PC-3 (cell line): ENCODE measurements around the gene ITGB1BP1. TPM values are rescaled to one million over a fixed set of nuclear protein-coding genes. Genes with fewer than 3 reads are reported as not detected.

Source experiments
- ATAC-seq: fragments of 200-7000 bp; cut with Tn5 transposase; 2 replicates; pipeline ENCODE4 v1.9.1; 2020; ENCODE audit warnings: mild to moderate bottlenecking, moderate library complexity
- BruUV-seq: library from RNA; stranded (reverse); fragments of 400-500 nt; replicated peaks from 2 replicates; lab custom pipeline; 2021; lab: Mats Ljungman, UMichigan
- CTCF ChIA-PET: fragments of 300-600 bp; sonication (Branson Sonifier 250); formaldehyde crosslinking; loops from one replicate; lab custom pipeline; 2022; ENCODE audit warnings: antibody characterized with exemption; lab: Charles Lee
- POLR2A ChIA-PET: fragments of 300-600 bp; sonication (Branson Sonifier 250); formaldehyde crosslinking; loops from one replicate; lab custom pipeline; 2022; ENCODE audit warnings: antibody characterized with exemption; ENCODE audit not compliant: unreplicated experiment; lab: Charles Lee
- DNase-seq: peaks from one replicate; pipeline ENCODE4 v3.0.0-alpha.2; 2015
- H2AFZ ChIP-seq: fragments of 300-600 bp; sonication (generic); 2 replicates; pipeline ENCODE4 v1.6.0; 2016; ENCODE audit warnings: antibody characterized with exemption, low read length
- H3F3A ChIP-seq: fragments of 300-600 bp; sonication (generic); one replicate; pipeline ENCODE4 v1.6.0; 2017; ENCODE audit warnings: antibody characterized with exemption, low read length, control low read depth, mild to moderate bottlenecking; ENCODE audit not compliant: unreplicated experiment
- H3K27ac ChIP-seq: fragments of 300-600 bp; sonication (generic); 2 replicates; pipeline ENCODE4 v1.5.1; 2016; ENCODE audit warnings: mild to moderate bottlenecking, low read length
- H3K27me3 ChIP-seq: fragments of 300-600 bp; sonication (generic); 2 replicates; pipeline ENCODE4 v1.6.1; 2016; ENCODE audit warnings: low read length, mixed read lengths
- H3K36me3 ChIP-seq: fragments of 300-600 bp; sonication (generic); 2 replicates; pipeline ENCODE4 v1.6.1; 2016; ENCODE audit warnings: low read depth, mixed run types, low read length, mixed read lengths
- H3K4me1 ChIP-seq: fragments of 300-600 bp; sonication (generic); 2 replicates; pipeline ENCODE4 v1.5.1; 2016; ENCODE audit warnings: low read length; ENCODE audit not compliant: insufficient read depth
- H3K4me2 ChIP-seq: fragments of 300-600 bp; sonication (generic); 2 replicates; pipeline ENCODE4 v1.6.0; 2016; ENCODE audit warnings: low read length
- H3K4me3 ChIP-seq: fragments of 300-600 bp; sonication (generic); 2 replicates; pipeline ENCODE4 v1.5.1; 2016; ENCODE audit warnings: mild to moderate bottlenecking, low read length, mixed read lengths
- H3K79me2 ChIP-seq: fragments of 300-600 bp; sonication (generic); 2 replicates; pipeline ENCODE4 v1.6.1; 2017; ENCODE audit warnings: low read length, mixed read lengths
- H3K9ac ChIP-seq: fragments of 300-600 bp; sonication (generic); 2 replicates; pipeline ENCODE4 v1.6.0; 2016; ENCODE audit warnings: mild to moderate bottlenecking, low read length
- H3K9me2 ChIP-seq: fragments of 300-600 bp; sonication (generic); replicated peaks from 2 replicates; pipeline ENCODE4 v1.6.1; 2016; ENCODE audit warnings: mixed run types, low read length, mixed read lengths
- H3K9me3 ChIP-seq: fragments of 300-600 bp; sonication (generic); 2 replicates; pipeline ENCODE4 v1.6.1; 2016; ENCODE audit warnings: low read length, mixed read lengths
- H4K20me1 ChIP-seq: fragments of 300-600 bp; sonication (generic); 2 replicates; pipeline ENCODE4 v1.6.1; 2016; ENCODE audit warnings: low read length, mixed read lengths
- EZH2 ChIP-seq: fragments of 300-600 bp; sonication (generic); IDR thresholded peaks from one replicate; pipeline ENCODE4 v1.6.1; 2017; ENCODE audit warnings: antibody characterized with exemption, mild to moderate bottlenecking, low read length; ENCODE audit not compliant: unreplicated experiment
- EZH2phosphoT487 ChIP-seq: fragments of 300-600 bp; sonication (generic); IDR thresholded peaks from 2 replicates; pipeline ENCODE4 v1.6.1; 2018; ENCODE audit warnings: mild to moderate bottlenecking, antibody characterized with exemption, low read length, borderline replicate concordance
- intact Hi-C: fragments of 100-400 bp; cut with micrococcal nuclease; formaldehyde crosslinking; loops from 2 replicates; pipeline ENCODE4 v1.9.0; 2023
- total RNA-seq: library from RNA; depleted of rRNA; stranded (reverse); fragments of >200 nt; gene quantifications from 2 replicates; pipeline ENCODE4 v1.2.3, GENCODE V29; 2014
- TF ChIP-seq, protein P1 (sequence below): fragments of 300-600 bp; sonication (generic); conservative IDR thresholded peaks from 2 replicates; pipeline ENCODE4 v1.5.1; 2017; ENCODE audit warnings: antibody characterized with exemption, low read depth, mild to moderate bottlenecking, low read length

ITGB1BP1 gene
- total RNA-seq, 1 experiment from 2014 or later: 77.6 TPM

- Histone ChIP-seq H3K36me3 (peaks cover 14% of the 10 kb centered on the region; the same call in 1 of the 2 replicates), H3K9me3 (no peaks in the 10 kb centered on the region), H3K4me2 (no peak overlapping the region), H4K20me1 (no peaks in the 10 kb centered on the region), H3K27me3 (no peaks in the 10 kb centered on the region), H3K9ac (no peak overlapping the region), H2AFZ (no peak overlapping the region), H3K79me2 (peaks cover 64% of the 10 kb centered on the region), H3K9me2 (no peaks in the 10 kb centered on the region), H3F3A (no peaks in the 10 kb centered on the region), H3K4me1 (no peaks in the 10 kb centered on the region), H3K27ac (no peak overlapping the region), H3K4me3 (no peak overlapping the region)
- POLR2A ChIA-PET: no interaction called here
- ATAC-seq: no peak
- TF ChIP-seq EZH2 (no peak), EZH2phosphoT487 (no peak)
- TF ChIP-seq, protein P1, sequence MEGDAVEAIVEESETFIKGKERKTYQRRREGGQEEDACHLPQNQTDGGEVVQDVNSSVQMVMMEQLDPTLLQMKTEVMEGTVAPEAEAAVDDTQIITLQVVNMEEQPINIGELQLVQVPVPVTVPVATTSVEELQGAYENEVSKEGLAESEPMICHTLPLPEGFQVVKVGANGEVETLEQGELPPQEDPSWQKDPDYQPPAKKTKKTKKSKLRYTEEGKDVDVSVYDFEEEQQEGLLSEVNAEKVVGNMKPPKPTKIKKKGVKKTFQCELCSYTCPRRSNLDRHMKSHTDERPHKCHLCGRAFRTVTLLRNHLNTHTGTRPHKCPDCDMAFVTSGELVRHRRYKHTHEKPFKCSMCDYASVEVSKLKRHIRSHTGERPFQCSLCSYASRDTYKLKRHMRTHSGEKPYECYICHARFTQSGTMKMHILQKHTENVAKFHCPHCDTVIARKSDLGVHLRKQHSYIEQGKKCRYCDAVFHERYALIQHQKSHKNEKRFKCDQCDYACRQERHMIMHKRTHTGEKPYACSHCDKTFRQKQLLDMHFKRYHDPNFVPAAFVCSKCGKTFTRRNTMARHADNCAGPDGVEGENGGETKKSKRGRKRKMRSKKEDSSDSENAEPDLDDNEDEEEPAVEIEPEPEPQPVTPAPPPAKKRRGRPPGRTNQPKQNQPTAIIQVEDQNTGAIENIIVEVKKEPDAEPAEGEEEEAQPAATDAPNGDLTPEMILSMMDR: no peak
- CTCF ChIA-PET: no interaction called here
- DNase-seq: peak; percentile 24
- intact Hi-C loops: no loop called here
- no TSS peak for BruUV-seq
Measured at GRCh38 chr2:9416267-9416961, 6.9 kb downstream of the ITGB1BP1 start.

DNA sequence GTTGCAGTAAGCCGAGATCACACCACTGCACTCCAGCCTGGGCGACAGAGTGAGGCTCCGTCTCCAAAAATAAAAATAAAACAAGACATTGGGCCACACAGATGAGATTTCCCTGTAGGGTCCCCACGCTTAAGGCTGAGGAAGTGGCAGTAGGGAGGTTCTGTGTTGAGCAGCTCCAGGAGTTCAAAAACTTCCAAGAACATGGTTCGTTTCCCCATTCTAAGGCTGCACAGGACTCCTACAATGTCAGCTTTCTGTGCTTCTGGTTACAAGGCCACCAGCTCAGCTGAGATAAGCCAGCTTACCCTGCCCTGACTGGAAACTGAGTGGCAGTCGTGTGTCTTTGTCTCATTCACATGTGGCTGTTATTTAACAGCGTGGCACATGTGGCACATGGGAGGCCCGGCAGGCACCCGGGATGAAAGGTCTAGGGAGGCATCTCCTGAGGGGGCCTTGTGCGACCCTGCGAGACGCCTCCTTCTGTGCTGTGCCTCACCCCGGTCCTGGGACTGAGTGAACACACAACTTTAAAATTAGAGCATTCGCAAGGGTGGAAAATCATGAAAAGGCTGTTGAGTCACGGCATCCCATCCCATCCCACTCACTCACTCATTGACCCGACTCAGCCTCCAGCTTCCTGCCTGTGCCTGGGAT, 7.7 kb downstream of the ITGB1BP1 start:
- TF ChIP-seq EZH2phosphoT487: no peak
- no peaks in the 10 kb centered on the region for H3K9me2 ChIP-seq
- ChIA-PET POLR2A (no interaction called here), CTCF (no interaction called here)
- peaks cover 20% of the 10 kb centered on the region; the same call in 1 of the 2 replicates for H3K36me3 ChIP-seq
- H3K9ac ChIP-seq: no peak overlapping the region
- no peaks in the 10 kb centered on the region for H3K4me1 ChIP-seq
- no peaks in the 10 kb centered on the region for H3K9me3 ChIP-seq
- no peaks in the 10 kb centered on the region for H3F3A ChIP-seq
- DNase-seq (no peak), ATAC-seq (no peak)
- no peaks in the 10 kb centered on the region for H3K27me3 ChIP-seq
- peaks cover 57% of the 10 kb centered on the region for H3K79me2 ChIP-seq
- H2AFZ ChIP-seq: no peak overlapping the region
- no peaks in the 10 kb centered on the region for H4K20me1 ChIP-seq
- no TSS peak for BruUV-seq
- intact Hi-C loops: no loop called here
- H3K4me3 ChIP-seq: no peak overlapping the region
- H3K27ac ChIP-seq: no peak overlapping the region
- no peak overlapping the region for H3K4me2 ChIP-seq

- ChIA-PET POLR2A (interaction anchor here (0.6 kb wide), 1 partner anchor 238 kb away, joined by 3 read pairs; no protein-coding TSS in a partner anchor), CTCF (no interaction called here)
- Histone ChIP-seq H3F3A (no peaks in the 10 kb centered on the region), H3K9me2 (no peaks in the 10 kb centered on the region), H3K4me3 (no peak overlapping the region), H3K9ac (no peak overlapping the region), H3K27me3 (no peaks in the 10 kb centered on the region), H3K79me2 (peaks cover 28% of the 10 kb centered on the region), H3K36me3 (peaks cover 15% of the 10 kb centered on the region; the same call in 1 of the 2 replicates), H3K27ac (no peak overlapping the region), H3K9me3 (no peaks in the 10 kb centered on the region), H2AFZ (no peak overlapping the region), H4K20me1 (no peaks in the 10 kb centered on the region), H3K4me2 (no peak overlapping the region), H3K4me1 (peaks cover 9% of the 10 kb centered on the region; the same call in 1 of the 2 replicates)
- intact Hi-C loops: no loop called here
- BruUV-seq: no TSS peak
- ATAC-seq (no peak), DNase-seq (no peak)
- TF ChIP-seq EZH2phosphoT487: no peak
- no peak for TF ChIP-seq EZH2
- TF ChIP-seq, protein P1: no peak
Measured at GRCh38 chr2:9412781-9413180, 10.5 kb downstream of the ITGB1BP1 start.
